HG03064 (cell line): Measurements from ENCODE around the gene ATP2A1.
"Not testable (repeated sequence)": the region's sequence is repeated elsewhere in the genome, so short reads cannot be mapped to it uniquely, and the experiment has no call there.

ENCODE experiments used
- ATAC-seq: cut with Tn5 transposase; IDR thresholded peaks from one replicate; pipeline ENCODE4 v1.9.1; 2021; ENCODE audit warnings: low read depth; ENCODE audit not compliant: unreplicated experiment

The ATP2A1 gene

DNA sequence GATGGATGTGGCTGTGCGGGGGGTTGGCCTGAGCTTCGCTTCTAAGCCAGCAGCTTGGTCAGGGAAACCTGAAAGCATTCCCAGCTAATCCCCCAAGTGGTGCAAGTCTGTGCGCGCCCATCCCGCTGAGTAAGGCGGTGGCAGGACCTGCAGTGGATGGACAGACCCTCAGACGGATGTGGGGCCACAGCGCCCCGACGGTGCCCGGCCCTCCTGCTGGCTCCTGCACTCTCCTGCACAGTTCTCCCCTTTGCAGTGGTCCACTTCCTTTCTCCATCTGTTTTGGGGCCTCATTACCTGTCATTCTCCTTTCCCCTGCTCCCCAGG lies 2.3 kb downstream of the ATP2A1 start:
- no peak for ATAC-seq

DNA sequence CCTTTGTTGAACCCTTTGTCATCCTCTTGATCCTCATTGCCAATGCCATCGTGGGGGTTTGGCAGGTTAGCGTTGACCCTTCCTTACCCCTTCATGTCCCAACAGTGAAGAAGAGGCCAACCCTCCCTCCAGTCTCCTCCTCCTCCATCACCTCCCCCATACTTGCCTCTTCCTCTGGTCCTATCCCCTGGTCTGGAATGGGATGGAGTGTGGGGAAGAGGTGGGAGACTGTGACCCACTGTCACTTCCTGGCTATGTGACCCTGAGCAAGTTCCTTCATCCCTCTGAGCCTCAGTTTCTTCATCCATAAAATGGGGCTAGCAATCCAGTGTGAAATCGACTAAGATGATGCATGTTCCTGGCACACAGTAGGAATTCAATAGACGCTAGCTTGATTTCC lies 2.7 kb downstream of the ATP2A1 start:
- no peak for ATAC-seq

DNA sequence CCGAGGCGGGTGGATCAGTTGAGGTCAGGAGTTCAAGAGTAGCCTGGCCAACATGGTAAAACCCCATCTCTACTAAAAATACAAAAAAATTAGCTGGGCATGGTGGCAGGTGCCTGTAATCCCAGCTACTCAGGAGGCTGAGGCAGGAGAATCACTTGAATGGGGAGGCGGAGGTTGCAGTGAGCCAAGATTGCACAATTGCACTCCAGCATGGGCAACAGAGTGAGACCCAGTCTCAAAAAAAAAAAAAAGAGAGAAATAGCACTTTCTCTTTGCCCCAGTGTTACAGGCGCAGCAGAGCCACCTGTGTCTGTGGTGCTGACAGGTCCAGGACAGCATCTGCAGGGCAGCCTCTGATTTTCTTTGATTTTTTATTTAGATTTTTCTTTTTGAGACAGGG lies 3.3 kb downstream of the ATP2A1 start:
- ATAC-seq: not testable (repeated sequence)

DNA sequence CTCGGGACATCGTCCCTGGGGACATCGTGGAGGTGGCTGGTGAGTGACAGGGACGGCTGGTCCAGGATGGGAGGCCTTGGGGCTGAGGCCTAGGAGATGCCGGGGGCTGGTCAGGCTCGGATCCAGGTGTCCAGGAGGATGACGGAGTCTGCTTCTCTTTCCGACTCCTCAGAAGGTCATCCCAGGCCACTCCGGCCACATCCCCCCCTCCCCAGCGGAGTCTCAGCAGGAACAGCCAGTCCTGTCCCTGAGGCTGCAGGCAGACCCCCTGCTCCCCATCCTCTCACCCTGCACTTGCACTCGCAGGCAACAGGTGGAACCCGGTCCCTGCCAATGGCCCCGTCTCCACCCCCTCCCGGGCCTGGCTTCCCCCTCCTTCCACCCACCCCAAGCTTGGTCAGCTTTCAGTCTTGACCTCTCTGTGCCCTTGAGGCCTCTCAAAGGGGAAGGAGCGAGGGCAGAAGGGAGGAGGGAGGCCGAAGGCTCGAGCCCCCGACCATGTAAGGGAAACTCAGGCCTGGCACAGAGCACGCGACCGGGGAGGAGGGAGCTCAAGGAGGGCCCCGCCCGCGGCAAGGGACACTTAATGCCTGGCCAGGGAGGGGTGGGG lies 4.4 kb downstream of the ATP2A1 start:
- no peak for ATAC-seq

DNA sequence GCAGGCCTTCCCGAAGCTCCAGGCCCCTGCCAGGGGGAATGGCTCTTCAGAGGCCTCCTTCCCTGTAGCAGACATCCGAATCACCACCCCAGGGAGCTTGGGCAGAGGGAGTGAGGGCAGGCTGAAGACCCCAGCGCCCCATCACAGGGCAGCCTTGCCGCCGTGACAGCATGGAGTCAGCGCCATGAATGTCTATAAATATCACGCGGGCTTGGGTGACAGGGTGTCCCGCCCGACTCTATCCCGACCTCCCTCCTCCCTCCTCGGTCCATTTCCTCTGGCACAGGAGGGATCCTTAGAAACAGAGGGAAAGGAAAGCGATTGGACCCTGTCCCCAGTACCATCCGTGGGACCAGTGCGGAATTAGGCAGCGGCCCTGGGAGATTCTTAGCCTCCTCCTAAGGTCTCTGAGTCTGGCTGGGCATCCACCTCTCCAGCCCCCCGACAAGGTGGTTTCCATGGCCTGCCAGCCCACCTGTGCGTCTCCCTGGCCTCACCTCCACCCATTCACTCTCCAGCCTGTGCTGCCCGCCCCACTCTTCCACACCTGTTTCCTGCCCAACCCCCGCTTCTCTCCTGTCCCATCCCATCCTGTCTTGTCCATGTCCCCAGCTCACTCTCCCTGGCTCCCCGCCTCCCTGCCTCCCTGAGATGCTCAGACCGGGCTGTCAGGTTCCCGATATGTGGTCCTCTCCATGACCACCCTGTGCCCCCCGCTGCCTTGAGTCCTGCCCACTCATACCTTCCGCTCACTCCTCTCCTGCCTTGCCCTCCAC lies 5.1 kb downstream of the ATP2A1 start:
- no peak for ATAC-seq

DNA sequence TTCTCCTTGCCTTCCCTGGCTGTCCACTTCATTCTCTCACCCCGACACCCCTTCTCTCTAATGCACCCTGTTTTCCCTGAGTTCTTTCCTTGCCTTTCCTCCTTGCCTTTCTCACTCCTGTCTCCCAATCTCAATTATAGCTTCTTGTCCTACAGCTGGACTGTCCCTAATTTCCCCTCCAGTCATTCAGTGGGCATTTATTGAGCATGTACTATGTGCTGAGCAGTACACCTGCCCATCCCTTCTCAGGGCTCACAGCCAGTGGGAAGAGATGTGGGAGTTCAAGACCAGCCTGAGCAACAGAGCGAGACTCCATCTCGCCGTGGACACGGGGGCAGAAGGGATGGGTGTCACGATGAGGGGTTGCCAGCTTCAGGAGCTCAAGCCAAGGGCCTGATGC lies 5.8 kb downstream of the ATP2A1 start:
- no peak for ATAC-seq

DNA sequence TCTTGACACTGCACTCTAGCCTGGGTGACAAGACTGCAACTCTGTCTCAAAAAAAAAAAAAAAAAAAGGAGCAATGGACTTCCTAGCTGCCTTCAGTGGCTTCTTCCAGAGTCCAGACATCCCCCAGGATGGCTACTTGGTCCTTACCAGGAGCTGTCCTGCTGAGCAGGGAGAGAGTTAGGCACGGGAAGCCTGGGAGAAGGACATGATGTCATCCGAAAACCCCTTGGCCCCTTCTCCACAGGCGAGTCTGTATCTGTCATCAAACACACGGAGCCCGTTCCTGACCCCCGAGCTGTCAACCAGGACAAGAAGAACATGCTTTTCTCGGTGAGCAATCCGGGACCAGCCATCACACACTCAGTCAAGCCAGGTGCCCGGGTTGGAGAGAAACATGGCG lies 8.7 kb downstream of the ATP2A1 start:
- no peak for ATAC-seq

DNA sequence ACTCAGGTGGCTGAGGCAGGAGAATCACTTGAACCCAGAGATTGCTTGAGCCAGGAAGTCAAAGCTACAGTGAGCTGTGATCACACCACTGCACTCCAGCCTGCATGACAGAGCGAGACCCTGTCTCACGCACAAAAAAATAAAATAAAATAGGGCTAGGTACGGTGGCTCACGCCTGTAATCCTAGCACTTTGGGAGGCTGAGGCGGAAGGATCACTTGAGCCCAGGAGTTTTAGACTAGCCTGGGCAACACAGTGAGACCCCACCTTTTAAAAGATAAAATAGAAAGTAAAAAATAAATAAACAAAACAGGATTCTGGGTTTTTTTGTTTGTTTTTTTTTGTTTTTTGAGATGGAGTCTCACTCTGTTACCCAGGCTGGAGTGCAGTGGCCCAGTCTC lies 12.1 kb downstream of the ATP2A1 start:
- ATAC-seq: not testable (repeated sequence)

DNA sequence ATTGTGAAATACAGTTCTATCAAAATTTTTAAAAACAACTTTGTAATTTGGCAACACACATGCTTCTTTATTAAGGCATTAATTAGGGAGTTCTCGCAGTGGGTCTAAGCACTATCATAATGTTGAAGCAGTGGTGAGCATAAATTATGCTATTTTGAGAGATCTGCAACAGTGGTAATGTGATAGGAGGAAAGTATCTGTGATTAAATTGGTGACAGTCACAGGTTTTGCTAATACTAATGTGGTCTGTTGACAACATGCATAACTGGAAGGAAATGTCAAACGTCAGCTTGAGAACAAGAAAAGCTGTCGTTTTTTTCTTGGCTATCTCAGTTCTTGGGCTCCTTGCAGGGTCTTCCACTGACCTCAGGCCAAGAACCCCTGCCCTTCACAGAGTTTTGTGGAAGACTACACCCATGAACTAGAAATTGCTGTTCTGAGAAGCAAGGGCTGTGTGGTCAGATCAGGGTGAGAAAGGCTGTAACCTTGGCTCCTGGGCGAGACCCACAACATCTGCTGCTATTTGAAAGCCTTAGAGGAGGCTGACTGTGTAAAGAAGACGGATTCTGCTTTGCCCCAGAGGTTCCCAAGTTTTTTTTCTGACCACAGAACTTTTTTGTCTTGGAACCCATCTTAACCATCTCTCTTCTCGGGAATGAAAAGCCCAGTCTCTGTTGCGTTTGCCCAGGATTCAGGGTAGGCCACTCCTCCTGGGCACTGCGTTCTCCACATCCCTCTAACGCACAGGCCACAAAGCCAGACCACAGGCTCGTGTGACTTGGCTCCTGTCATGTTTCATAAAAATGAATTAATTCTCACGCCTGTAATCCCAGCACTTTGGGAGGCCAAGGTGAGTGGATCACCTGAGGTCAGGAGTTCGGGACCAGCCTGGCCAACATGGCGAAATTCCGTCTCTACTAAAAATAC lies 13.9 kb downstream of the ATP2A1 start:
- no peak for ATAC-seq

DNA sequence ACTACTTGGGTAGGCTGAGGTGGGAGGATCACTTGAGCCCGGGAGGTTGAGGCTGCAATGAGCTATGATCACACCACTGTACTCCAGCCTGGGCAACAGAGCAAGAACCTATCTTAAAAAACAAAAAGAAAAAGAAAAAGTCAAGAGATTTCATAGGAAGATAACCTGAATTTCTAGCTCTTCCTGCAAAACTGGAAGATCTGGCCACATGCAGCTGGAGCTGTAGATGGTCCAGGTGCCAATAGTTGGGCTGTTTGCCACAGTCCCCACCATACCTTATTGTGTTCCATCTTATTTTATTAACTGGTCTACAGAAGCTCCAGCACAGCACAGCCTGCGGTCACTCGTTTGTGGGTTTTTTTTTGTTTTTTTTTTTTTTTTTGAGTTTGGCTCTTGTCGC lies 15.0 kb downstream of the ATP2A1 start:
- ATAC-seq: no peak

DNA sequence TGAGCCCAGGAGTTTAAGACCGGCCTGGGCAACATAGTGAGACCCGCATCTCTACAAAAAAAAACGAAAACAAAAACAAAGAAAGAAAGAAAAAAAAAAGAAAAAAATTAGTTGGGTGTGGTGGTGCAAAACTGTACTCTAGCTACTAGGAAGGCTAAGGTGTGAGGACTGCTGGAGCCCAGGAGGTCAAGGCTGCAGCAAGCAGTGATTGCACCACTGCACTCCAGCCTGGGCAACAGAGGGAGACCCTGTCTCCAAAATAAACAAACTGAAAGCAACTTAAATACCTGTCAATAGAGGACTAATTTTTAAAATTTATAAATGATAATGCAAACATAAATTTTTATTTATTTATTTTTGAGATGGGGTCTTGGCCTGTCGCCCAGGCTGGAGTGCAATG lies 17.3 kb downstream of the ATP2A1 start:
- no peak for ATAC-seq

DNA sequence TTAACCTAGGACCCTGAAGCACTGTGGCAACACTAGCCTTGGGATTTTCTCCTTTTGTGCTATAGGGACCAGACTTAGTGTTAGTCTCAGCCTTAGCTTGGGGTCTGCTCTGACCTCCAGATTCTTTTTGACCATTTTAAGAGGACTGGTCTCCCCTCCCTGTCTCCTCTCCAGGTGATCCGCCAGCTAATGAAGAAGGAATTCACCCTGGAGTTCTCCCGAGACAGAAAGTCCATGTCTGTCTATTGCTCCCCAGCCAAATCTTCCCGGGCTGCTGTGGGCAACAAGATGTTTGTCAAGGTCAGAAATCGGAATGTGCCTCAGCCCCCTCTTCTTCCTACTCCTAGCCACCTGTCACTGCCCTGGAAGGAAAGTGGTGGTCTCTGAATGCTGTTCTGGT lies 19.5 kb downstream of the ATP2A1 start:
- no peak for ATAC-seq

DNA sequence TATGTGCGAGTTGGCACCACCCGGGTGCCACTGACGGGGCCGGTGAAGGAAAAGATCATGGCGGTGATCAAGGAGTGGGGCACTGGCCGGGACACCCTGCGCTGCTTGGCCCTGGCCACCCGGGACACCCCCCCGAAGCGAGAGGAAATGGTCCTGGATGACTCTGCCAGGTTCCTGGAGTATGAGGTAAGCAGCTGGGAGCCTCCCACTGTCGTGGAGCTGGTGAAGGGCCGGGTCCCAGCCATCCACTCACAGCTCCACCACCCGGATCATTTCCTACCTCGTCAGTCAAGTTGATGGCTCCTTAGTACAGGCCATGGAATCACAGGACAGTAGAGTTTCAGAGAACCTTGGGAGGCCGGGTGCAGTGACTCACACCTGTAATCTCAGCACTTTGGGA lies 20.0 kb downstream of the ATP2A1 start:
- no peak for ATAC-seq

DNA sequence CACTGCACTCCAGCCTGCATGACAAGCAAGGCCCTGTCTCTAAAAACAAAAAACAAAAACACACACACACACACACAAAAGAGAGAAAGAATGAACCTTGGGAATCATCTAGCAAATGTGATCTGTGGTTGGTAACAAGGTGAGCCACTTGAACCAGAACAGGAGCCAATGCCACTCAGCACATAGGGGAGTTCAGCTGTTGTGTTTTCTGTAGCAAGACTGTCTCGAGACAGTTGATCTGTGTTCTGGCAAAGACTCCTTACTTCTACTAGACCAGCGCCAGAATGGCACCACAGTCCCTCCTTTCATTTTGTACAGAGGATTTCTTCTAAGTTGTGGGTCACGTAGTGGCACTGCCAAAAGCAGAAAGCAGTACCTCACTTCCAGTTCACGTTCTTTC lies 20.7 kb downstream of the ATP2A1 start:
- no peak for ATAC-seq

DNA sequence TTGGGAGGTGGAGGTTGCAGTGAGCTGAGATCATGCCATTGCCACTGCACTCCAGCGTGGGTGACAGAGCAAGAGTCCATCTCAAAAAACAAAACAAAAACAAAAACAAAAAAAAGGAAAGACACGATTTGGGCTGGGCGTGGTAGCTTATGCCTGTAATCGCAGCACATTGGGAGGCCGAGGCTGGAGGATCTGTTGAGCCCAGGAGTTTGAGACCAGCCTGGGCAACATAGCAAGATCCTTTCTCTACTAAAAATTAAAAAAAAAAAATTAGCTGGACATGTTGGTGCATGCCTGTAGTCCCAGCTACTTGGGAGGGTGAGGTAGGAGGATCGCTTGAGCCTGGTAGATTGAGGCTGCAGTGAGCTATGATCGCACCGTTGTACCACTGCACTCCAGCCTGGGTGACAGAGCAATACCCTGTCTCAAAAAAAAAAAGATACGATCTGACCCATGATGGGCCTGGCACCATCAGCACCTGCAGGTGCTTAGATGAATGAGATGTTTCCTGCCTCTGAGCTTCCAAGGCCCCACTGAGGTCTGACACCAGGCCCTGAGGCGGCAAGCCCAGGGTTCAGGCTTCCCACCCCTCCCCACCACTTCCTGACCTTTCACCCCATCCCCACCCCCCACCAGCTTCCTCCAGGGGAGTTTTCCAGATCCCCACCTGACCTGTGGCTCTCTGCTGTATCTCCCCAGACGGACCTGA lies 21.7 kb downstream of the ATP2A1 start:
- no peak for ATAC-seq

DNA sequence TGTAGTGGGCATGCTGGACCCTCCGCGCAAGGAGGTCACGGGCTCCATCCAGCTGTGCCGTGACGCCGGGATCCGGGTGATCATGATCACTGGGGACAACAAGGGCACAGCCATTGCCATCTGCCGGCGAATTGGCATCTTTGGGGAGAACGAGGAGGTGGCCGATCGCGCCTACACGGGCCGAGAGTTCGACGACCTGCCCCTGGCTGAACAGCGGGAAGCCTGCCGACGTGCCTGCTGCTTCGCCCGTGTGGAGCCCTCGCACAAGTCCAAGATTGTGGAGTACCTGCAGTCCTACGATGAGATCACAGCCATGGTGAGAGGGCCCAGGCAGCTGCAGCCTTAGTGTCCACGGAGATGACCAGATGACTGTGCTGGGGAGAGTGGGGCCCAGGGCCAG lies 22.3 kb downstream of the ATP2A1 start:
- no peak for ATAC-seq

DNA sequence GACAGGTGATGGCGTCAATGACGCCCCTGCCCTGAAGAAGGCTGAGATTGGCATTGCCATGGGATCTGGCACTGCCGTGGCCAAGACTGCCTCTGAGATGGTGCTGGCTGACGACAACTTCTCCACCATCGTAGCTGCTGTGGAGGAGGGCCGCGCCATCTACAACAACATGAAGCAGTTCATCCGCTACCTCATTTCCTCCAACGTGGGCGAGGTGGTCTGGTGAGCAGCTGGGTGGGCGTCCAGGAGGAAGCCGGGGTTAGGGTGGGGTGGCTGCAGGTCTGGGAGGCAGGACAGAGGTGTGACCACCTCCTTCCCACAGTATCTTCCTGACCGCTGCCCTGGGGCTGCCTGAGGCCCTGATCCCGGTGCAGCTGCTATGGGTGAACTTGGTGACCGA lies 23.6 kb downstream of the ATP2A1 start:
- no peak for ATAC-seq

DNA sequence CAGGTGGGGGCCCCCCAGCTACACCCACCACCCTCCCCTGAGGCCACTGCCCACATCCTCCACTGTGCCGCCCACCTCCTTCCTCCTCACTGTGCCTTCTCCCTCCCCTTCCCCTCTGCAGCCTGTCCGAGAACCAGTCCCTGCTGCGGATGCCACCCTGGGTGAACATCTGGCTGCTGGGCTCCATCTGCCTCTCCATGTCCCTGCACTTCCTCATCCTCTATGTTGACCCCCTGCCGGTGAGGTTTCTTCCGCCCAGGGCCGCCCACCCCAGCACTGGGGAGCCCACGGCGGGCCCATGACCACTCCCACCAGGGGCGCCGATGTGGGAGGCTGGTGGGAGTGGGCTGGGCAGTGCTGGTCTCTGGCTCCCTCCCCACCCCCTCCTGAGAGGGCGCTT lies 24.6 kb downstream of the ATP2A1 start:
- ATAC-seq: no peak

DNA sequence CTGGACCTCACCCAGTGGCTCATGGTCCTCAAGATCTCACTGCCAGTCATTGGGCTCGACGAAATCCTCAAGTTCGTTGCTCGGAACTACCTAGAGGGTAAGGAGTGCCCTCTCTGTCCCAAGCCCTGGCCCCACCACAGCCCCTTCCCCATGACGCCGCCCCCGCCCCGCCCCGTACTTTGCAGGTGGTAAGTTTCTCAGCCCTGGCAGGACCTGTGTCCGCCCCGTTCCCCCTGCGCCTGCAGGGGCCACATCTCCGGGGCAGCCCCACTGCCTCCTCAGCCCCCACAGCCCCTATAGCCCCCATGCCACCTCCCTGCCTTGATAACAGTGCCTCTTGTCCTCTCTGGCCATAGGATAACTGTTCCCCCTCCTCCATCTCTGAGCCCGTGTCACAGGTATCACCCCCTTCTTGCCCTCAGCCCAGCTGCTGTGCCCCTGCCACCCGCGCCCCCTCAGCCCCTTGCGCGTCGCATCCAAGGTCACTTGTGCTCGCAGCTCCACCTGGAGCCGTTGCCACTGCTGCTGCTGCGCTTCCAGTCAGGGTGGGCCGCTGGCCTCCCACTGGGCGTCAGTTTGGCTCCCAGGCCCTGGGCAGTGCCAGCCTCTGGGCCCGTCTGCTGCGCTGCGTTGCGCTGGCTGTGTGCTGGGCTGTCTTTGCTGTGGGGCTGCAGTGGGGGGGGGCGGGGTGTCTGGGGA lies 25.2 kb downstream of the ATP2A1 start:
- no peak for ATAC-seq

DNA sequence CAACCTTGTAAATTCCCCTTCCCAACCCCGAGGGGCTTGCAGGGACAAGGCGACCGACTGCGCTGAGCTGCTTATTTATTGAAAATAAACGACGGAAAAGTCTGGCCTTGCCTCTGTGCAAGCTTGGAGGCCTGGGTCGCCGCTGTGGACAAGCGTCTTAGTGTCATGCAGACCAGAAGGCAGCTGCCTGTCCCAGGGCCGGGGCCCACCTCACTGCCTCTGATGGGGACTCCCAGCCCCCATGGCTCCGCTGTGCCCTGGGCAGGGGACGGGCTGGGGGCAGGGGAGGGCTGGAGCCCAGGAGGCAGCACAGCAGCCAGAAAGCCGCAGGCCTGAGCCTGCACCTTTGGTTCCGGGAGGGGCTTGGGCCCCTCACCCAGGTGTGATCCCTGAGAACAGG lies 26.1 kb downstream of the ATP2A1 start:
- no peak for ATAC-seq
